Kidney capillary endothelial cell (primary cell): ENCODE results near the gene PEX11B.

ENCODE experiments used
- DNase-seq: peaks from one replicate; pipeline ENCODE4 v3.0.0-alpha.2; 2018; ENCODE audit warnings: low spot score

Gene PEX11B, protein sequence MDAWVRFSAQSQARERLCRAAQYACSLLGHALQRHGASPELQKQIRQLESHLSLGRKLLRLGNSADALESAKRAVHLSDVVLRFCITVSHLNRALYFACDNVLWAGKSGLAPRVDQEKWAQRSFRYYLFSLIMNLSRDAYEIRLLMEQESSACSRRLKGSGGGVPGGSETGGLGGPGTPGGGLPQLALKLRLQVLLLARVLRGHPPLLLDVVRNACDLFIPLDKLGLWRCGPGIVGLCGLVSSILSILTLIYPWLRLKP

DNA sequence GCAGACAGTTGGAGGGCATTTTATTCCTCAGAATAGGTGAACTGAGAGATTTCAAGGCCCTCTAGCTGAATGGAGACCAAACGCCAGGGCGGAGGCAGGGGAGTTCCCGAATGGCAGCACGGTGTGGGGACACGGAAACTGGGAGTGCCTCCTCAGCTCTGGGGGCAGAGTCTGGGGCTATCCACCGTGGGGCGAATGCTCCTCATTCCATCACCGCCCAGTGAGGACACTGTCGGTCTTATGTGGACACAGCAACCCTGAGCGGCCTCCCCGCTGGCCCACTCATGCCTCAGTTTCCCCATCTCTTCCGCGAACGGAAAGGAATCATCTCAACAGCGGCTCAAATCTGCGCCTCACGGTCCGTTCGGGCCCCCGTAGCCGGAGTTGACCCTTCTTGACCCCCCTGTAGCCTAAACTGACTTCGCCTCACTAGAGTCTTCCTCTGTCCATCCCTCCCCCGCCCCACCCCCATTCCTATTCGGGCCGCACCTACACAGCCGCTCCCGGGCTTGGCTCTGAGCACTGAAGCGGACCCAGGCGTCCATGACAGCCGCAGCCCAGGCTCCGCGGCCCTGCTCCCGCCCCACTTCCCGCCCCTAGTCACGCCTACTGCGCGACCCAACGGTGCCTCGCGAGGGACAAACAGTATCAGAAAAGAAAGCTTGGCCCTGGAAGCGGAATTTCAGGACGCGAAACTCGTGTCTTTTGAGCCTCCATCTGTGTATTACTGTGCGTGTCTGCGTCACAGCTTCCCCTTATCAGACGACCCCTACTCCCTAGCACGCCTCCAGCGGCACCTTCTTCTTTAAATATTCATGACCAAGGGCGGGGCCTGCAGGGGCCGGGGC is at the start of gene PEX11B:
TSS of gene PEX11B (minus strand) at position 574 of the 848 bp plus-strand sequence. CDS start at position 545, 29 bp downstream.
- peak; percentile 80 for DNase-seq

DNA sequence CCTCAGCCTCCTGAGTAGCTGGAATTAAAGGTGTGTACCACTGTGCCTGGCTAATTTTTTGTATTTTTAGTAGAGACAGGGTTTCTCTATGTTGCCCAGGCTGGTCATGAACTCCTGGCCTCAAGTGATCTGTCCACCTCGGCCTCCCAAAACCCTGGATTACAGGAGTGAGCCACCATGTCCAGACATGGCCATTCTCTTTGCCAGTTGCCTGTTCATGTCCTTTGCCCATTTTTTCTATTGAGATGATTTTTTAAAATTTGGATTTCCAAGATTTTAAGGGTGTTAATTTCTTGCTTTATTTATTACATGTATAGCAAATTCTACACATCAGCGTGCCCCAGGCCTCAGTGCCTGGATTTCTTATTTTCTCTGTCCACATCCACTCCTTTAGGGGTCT is 48.8 kb upstream of the PEX11B start:
- DNase-seq = no peak

- DNase-seq = no peak
These were observed 46.7 kb upstream of the PEX11B start for GRCh38 chr1:145965119-145965744.

DNA sequence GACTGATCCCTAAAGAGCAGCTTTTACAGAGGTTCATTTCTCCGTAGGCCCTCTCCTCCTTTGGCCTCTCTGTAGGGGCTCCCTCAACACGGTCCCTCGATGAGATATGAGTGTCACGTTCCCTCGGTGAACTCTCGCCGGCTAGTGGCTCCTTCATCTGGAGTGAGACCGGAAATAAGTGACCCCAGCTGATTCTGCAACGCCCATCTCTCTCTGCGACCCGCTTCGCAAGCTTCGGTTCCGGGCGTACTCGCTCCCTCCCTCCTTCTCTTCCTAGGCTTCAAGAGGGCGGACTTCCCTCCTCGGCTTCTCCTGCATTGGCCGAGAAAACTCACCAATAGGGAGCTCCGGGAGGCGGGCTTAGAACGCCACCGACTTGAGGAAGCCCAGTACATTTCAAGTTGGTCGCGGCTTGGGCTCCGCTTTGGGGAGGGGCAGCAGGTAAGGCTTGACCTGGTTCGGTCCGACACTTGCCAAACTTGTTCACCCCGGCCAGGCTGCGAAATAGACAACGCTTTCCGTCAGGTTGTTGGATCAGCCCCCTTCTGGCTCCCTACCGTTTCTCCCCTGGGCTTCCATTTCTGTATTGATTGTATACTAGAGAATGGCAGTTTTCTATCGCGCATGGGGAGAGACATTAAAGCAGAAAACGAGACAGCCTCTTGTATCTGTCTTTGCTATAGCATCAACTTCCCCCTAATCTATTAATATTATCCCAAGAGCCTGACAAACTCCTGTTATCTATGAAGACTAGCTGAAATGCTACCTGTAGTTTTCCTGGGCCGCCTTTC is 46.0 kb upstream of the PEX11B start, which contains the start of the genes ANKRD34A and POLR3GL:
TSS of gene ANKRD34A (minus strand) at position 248 of the 791 bp plus-strand sequence. CDS start 2,816 bp downstream, outside the sequence.
TSS of gene POLR3GL (plus strand) at position 363 of the 791 bp plus-strand sequence. CDS start 10,176 bp downstream, outside the sequence.
- DNase-seq = peak; percentile 84

DNA sequence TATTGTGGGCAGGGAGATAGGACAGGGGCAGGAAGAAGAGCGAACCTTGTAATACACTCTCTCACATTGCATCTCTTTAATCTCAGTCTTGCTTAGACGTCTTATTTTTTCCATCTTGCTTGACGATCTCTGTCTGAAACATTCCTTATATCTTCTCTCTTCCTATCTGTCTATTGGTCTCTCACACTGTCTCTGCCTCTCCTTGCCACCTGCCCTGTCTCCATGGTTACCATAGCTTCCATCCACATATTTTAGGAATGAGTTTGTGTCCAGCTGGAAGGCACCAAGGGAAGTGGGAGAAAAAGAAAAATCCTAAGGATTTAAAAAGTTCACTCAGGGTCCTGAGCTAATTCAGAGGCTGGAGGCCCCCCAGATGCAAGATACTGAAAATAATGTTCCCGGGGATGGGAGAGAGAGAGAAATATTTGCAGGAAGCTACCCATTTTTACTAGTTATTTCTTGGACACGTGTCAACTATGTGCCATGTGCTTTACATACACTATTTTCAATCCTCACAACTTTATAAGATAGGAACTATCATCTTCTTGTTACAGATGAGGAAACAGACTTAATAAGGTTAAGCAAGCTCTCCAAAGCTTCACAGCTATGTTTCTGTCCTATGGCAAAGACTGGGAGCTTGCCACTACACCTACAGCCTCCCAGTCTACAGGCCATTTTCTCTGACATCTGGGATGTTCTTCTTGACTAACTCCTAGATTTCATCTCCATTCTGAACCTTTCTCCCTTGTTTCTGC is 44.9 kb upstream of the PEX11B start:
- no peak for DNase-seq

DNA sequence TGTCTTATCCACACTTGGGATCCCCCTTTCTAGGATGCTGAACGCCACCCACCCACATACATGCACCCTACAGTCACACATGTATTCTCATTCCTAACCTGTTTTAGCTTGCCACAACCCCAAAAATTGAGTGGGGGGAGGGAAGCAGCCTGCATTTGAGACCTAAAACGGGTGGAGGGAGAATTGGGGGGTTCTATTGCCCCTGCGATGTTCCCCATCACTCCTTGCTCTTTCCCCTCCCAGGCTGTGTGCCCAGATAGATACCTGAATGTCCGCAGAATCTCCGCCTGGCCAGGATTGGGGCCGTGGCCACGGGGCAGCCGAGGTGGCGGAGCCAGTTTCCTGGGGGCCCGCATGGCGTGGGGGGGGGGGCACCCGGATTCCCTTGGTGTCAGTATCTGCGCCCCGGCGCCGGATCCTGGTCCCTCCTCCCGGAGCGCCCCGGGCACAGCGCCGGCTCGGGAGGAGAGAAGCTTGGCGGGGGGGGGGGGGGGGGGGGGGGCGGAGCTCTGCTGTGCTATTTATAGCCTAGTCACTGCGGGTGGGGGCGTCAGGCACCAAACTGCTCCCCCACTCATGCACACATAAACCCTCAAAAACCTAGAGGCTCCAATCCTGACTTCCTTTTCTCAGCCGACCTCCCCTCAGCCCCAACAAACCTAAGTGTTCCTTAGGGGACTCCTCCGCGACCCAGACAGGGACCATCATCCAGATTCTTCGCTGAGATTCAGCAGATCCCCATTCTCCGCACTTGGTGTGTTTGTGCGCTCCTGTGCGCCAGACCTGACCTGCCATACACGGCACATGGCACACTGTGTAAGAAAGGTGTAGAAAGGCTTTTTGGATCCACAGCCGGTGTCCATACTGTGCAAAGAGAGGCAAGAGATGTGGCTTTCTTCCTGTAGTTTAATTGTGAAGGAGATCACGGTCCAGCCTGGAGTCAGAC is 43.9 kb upstream of the PEX11B start:
- no peak for DNase-seq

GRCh38 chr1:145961425-145962156 is 43.1 kb upstream of the PEX11B start:
- DNase-seq = no peak

DNA sequence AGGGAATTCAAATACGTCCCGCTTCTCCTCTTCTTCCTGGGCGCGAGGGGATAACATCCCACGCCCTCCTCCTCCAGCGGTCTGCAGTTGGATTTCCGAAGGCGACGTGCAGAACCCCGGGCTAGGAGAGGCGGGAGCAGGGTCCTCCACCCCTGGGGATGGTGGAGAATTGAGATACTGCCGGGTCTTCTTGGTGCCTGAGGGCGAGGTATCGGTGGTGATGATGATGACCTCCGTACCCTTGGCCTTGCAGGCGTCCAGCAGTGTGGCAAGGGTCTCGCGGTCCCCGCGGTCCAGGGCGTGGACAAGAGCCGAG is 42.5 kb upstream of the PEX11B start:
- no peak for DNase-seq

DNA sequence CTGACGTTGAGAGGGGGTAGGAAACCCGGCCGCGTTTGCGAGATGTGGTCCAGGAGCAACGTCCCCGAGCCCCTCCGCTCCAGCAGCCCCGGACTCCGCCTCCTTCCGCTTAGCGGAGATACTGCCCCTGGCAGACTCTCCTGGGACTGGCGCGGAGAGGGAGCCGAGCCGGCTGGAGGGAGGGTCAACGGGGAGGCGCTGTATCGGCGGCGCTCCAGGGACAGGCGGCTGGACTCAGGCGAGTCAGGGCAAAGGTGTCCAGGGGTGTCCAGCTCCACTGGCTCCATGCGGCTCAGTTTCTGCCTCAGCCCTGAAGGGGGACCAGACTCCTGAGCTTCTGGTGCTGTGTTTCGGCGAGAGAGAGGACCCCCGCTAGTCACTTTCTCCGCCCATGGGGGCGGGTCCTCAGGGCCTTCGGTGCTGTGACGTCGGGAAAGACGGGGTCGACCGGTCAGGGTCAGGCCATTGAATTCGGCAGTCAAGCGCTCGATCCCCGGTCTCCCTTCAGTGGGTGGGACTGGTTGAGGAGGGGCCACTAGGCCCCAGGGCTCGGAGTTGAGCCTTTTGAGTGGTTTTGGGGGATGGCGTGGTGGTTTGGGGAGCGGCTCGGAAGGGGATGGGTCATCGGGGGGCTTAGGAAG is 42.1 kb upstream of the PEX11B start:
- no peak for DNase-seq

DNA sequence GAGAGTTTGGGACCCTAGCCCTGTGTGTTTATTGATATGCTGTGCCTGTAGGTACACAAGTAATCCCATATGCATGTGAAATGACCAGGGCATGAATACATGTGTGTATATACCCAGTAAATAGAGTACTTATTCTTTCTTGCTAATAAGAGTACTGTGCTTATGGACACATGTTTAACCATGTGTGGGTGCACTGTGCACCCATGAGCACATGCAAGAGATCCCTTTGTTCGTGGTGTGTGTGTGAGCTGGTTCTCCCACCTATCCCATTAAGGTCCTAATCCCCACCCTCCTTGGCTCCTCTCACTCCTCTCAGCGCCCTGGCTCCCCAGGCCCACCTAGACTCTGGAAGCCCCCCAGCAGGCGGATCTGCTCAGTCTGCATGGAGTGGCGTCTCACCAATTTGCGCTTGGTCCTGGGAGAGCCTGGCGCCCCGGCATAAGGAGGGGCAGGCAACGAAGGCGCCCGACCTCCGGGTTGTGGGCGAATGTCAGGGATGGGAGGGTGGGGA is 41.5 kb upstream of the PEX11B start:
- no peak for DNase-seq

- no peak for DNase-seq
These were observed 40.8 kb upstream of the PEX11B start for GRCh38 chr1:145959333-145959732.

DNA sequence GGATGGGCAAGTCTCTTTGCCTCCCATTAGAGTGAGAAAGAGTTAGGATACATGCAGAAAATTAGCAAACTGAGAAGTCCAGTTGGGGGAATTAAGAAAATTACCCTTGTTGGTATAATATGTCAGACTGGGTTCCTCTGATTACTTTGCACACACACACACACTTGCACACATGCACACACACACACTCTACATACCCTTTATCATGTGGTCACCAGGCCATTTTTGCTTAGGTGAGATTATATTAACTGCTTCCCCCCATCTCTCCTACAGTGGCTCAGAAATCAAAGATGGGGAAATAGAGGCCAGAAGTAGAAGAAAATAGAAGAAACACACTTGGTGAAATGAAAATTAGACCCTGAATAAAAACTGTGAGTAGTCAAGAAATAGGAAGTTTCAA is 40.2 kb upstream of the PEX11B start:
- no peak for DNase-seq

DNA sequence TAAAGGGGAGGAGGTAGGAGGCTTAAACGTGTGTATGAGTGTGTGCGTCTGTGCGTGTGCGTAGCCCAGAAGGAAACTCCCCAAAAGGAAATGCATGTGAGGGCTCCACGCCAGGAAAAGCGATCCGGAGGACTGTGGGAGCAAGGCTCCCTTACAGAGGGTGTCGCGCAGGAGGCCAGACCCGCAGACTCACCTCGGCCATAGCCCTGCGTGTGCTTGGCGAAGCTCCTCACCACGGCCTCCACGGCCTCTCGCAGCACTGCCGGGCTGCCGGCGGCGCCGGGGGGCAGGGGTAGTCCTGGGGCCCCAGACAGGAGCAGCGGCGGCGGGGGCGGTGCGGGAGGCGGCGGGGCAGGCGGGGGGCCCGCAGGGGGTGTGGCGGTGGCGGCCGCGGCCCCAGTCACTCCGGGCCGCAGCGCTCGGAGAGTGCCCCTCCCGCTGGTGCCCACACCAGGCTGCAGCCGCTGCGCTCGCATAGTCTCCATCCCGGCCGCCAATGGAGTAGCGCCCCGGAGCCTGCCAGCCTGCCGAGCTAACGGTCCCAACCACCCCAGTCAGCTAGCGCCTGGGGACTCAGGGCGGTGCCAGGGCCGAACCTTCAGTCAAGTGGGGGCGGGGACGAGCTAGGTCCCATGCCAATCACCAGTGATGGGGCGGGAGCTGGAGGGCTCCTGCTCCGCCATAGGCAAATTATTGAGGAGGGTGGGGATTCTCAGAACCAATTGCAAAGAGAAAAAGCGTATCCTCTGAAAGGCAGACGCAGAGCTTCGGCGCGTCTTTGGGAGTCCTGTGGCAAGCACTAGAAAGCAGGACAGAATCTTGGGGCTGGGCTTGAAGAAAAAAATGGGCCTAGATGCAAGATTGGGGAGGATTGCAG is 39.2 kb upstream of the PEX11B start, which contains the start of gene LIX1L:
TSS of gene LIX1L (minus strand) at position 575 of the 877 bp plus-strand sequence. CDS start at position 485, 90 bp downstream.
- DNase-seq = peak; percentile 95

DNA sequence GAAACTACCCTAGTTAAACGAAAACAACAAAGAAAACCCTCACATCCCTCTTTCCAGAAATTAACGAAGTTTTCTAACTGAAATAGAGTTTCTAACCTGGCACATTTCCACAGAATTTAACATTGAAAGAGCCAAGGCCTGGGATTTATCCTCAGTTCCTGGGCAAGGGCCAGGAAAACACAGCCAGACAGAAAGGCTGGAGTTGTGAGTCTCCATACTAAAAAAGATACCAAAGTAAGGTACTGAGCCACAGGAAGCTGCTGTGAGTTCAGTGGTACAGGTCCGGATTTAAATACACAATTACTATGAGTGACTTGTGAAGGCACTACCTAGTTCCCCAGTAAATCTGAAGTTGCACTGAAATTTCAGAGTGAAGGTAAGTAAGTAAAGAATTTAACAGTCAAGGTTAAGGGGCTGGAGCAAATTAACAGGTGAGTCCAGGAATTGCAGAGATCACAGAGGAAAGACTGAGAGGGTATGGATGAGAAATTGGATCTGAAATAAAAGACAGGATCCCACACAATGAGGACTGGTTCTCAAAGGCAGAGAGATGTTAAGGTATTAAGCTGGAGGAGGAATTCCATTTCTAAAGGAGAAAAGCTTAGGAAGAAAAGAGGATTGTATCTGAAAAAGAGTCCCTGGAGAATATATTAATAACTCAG is 38.4 kb upstream of the PEX11B start:
- no peak for DNase-seq

- DNase-seq = no peak
These were observed 37.8 kb upstream of the PEX11B start for GRCh38 chr1:145956361-145956760.

DNA sequence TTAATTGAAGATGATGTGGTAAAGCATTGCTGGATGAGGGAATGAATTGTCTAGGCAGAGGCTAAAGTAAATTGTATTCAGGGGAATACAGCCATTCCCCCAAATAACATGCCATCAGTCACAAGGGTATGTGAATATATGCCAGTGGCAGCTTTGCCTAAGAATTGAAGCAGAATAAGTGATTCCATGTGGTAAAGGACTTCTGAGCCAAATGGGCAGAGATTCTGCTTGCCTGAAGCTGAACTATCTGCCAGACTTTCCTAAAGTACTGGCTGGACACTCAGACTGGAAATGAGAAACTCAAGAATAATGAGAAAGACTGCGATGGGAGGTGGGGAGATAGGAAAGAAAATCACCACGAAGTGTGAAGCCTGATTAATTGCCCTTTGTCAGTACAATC is 36.9 kb upstream of the PEX11B start:
- DNase-seq = no peak

DNA sequence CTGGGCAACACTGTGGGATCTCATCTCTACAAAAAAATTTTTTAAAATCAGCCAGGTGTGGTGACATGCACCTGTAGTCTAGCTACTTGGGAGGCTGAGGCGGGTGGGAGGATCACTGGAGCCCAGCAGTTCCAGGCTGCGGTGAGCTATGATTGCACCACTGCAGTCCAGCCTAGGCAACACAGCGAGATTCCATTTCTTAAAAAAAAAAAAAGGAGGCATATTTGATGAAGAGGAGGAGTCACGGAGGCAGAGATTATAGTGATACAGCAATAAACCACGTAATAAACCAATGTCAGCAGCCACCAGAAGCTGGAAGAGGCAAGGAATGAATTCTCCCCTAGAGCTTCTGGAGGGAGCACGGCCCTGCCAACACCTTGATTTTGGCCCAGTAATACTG is 35.3 kb upstream of the PEX11B start:
- DNase-seq = no peak
